ENCODE measurements around the gene CNOT4.

Gene CNOT4, protein sequence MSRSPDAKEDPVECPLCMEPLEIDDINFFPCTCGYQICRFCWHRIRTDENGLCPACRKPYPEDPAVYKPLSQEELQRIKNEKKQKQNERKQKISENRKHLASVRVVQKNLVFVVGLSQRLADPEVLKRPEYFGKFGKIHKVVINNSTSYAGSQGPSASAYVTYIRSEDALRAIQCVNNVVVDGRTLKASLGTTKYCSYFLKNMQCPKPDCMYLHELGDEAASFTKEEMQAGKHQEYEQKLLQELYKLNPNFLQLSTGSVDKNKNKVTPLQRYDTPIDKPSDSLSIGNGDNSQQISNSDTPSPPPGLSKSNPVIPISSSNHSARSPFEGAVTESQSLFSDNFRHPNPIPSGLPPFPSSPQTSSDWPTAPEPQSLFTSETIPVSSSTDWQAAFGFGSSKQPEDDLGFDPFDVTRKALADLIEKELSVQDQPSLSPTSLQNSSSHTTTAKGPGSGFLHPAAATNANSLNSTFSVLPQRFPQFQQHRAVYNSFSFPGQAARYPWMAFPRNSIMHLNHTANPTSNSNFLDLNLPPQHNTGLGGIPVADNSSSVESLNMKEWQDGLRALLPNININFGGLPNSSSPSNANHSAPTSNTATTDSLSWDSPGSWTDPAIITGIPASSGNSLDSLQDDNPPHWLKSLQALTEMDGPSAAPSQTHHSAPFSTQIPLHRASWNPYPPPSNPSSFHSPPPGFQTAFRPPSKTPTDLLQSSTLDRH
- 30.1 to 44.1 (median 39.9) reads per million in 3 donors for total RNA-seq

- Histone ChIP-seq H3K4me1 (ENCODE audit: control insufficient read depth, insufficient read depth, low read length, poor library complexity, severe bottlenecking) (peaks cover 10% of the 10 kb centered on the region), H3K27me3 (replicated peaks; ENCODE audit: control insufficient read depth, insufficient read depth, low read length, poor library complexity, severe bottlenecking) (no peaks in the 10 kb centered on the region), H3K9me3 (ENCODE audit: control insufficient read depth, low read length) (no peaks in the 10 kb centered on the region), H3K4me3 (ENCODE audit: insufficient read depth, low read depth, low read length, poor library complexity, severe bottlenecking) (peak within 1 kb of the TSS; percentile 91), H3K36me3 (ENCODE audit: control insufficient read depth, insufficient read depth, low read length) (no peaks in the 10 kb centered on the region), H3K27ac (ENCODE audit: insufficient read depth, low read length, poor library complexity, severe bottlenecking) (peak within 1 kb of the TSS; percentile 96)
- peak; percentile 93 to 98 (median 95) for DNase-seq
Observed at GRCh38 chr7:135509839-135510591, at the start of gene CNOT4. TSS of gene CNOT4 (minus strand) at chr7:135510102. CDS start at chr7:135438331, 71,771 bp downstream.

DNA sequence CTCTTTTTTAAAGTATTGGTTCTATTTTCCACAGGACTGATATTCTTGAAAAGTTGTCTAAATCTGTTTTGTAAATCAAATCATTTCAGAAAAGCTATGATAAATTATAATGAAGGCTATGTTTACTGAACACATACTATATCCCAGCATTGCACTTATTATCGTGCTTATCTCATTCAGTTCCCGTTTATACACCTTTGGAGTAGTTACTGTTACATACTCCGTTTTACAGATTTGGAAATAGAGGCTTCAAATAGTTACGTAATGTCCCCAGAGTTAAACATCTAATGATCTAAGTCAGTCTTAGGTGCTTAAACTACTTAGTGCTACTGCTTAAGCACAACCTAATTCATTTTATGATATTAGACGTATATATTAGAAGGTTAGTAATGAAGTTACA, 49.0 kb upstream of the CNOT4 start:
- H3K36me3 ChIP-seq (ENCODE audit: control insufficient read depth, insufficient read depth, low read length), result no peaks in the 10 kb centered on the region
- H3K27ac ChIP-seq (ENCODE audit: insufficient read depth, low read length, poor library complexity, severe bottlenecking), result peak overlapping the region; percentile 96
- H3K4me3 ChIP-seq (ENCODE audit: insufficient read depth, low read depth, low read length, poor library complexity, severe bottlenecking), result peak overlapping the region; percentile 74
- no peaks in the 10 kb centered on the region for H3K9me3 ChIP-seq (ENCODE audit: control insufficient read depth, low read length)
- no peaks in the 10 kb centered on the region for H3K27me3 ChIP-seq (replicated peaks; ENCODE audit: control insufficient read depth, insufficient read depth, low read length, poor library complexity, severe bottlenecking)
- DNase-seq, result no peak
- H3K4me1 ChIP-seq (ENCODE audit: control insufficient read depth, insufficient read depth, low read length, poor library complexity, severe bottlenecking), result peaks cover 4% of the 10 kb centered on the region

DNA sequence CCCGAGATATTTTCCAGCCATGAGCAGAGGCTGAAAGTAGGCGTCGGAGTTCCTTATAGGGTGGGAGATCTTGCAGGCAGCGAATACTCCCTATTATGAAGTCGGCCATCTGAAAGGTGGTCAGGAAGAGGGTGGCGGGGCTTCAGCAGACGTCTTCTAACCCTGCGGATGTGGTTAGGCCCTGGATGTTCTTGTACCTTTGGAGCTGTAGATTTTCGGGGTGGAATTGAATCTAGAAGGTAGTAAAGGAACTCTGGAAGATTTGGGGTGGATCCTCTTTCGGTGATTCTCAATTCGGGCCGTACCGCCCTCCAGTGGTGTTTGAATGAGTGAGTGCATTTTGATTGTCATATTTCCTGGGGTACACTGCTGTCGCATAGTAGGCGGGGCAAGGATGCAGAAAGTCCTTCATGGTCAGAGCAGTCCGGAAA, 48.5 kb upstream of the CNOT4 start:
- Histone ChIP-seq H3K4me3 (ENCODE audit: insufficient read depth, low read depth, low read length, poor library complexity, severe bottlenecking) (peak overlapping the region; percentile 74), H3K36me3 (ENCODE audit: control insufficient read depth, insufficient read depth, low read length) (no peaks in the 10 kb centered on the region), H3K9me3 (ENCODE audit: control insufficient read depth, low read length) (no peaks in the 10 kb centered on the region), H3K4me1 (ENCODE audit: control insufficient read depth, insufficient read depth, low read length, poor library complexity, severe bottlenecking) (peaks cover 4% of the 10 kb centered on the region), H3K27me3 (replicated peaks; ENCODE audit: control insufficient read depth, insufficient read depth, low read length, poor library complexity, severe bottlenecking) (no peaks in the 10 kb centered on the region), H3K27ac (ENCODE audit: insufficient read depth, low read length, poor library complexity, severe bottlenecking) (peak overlapping the region; percentile 96)
- peak; percentile 41 to 58 (median 53) for DNase-seq

GRCh38 chr7:135557455-135558336, 47.8 kb upstream of the CNOT4 start, which contains the start of gene NUP205:
TSS of gene NUP205 (plus strand) at chr7:135557917. CDS start at chr7:135557945, 28 bp downstream.
- H3K9me3 ChIP-seq (ENCODE audit: control insufficient read depth, low read length), result no peaks in the 10 kb centered on the region
- DNase-seq, result peak; percentile 38 to 71 (median 59)
- H3K27me3 ChIP-seq (replicated peaks; ENCODE audit: control insufficient read depth, insufficient read depth, low read length, poor library complexity, severe bottlenecking), result no peaks in the 10 kb centered on the region

GRCh38 chr7:135553346-135553745, 43.4 kb upstream of the CNOT4 start:
- DNase-seq, result no peak
- no peaks in the 10 kb centered on the region for H3K27me3 ChIP-seq (replicated peaks; ENCODE audit: control insufficient read depth, insufficient read depth, low read length, poor library complexity, severe bottlenecking)

More at GRCh38 chr7:135557455-135558336, 47.8 kb upstream of the CNOT4 start, which contains the start of gene NUP205:
- Histone ChIP-seq H3K4me1 (ENCODE audit: control insufficient read depth, insufficient read depth, low read length, poor library complexity, severe bottlenecking) (peaks cover 4% of the 10 kb centered on the region), H3K4me3 (ENCODE audit: insufficient read depth, low read depth, low read length, poor library complexity, severe bottlenecking) (peak within 1 kb of the TSS; percentile 74), H3K36me3 (ENCODE audit: control insufficient read depth, insufficient read depth, low read length) (no peaks in the 10 kb centered on the region), H3K27ac (ENCODE audit: insufficient read depth, low read length, poor library complexity, severe bottlenecking) (peak within 1 kb of the TSS; percentile 96)

DNA sequence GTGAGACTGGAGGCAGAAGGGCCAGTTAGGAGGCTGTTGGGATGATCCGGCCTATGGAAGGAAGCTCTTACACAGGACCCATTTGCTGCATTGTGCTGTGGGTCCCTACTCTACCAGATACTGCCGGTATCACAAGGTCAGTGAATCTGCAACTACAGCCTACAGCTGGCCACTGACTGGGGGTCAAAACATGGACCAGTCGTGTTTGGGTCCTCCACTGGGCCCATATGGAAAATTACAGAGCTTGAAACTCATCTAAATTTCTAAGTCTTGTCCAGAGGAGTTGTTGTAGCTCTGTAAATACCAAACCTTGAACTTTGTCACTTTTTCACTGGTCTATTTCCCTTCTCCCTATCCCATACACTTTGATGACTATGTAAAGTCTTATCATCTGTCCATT, 42.2 kb upstream of the CNOT4 start:
- Histone ChIP-seq H3K36me3 (ENCODE audit: control insufficient read depth, insufficient read depth, low read length) (no peaks in the 10 kb centered on the region), H3K4me3 (ENCODE audit: insufficient read depth, low read depth, low read length, poor library complexity, severe bottlenecking) (no peak overlapping the region), H3K27me3 (replicated peaks; ENCODE audit: control insufficient read depth, insufficient read depth, low read length, poor library complexity, severe bottlenecking) (no peaks in the 10 kb centered on the region), H3K27ac (ENCODE audit: insufficient read depth, low read length, poor library complexity, severe bottlenecking) (no peak overlapping the region), H3K9me3 (ENCODE audit: control insufficient read depth, low read length) (no peaks in the 10 kb centered on the region), H3K4me1 (ENCODE audit: control insufficient read depth, insufficient read depth, low read length, poor library complexity, severe bottlenecking) (no peaks in the 10 kb centered on the region)
- no peak for DNase-seq

More at GRCh38 chr7:135553346-135553745, 43.4 kb upstream of the CNOT4 start:
- no peak overlapping the region for H3K4me3 ChIP-seq (ENCODE audit: insufficient read depth, low read depth, low read length, poor library complexity, severe bottlenecking)
- no peak overlapping the region for H3K27ac ChIP-seq (ENCODE audit: insufficient read depth, low read length, poor library complexity, severe bottlenecking)
- no peaks in the 10 kb centered on the region for H3K9me3 ChIP-seq (ENCODE audit: control insufficient read depth, low read length)
- H3K36me3 ChIP-seq (ENCODE audit: control insufficient read depth, insufficient read depth, low read length), result no peaks in the 10 kb centered on the region
- no peaks in the 10 kb centered on the region for H3K4me1 ChIP-seq (ENCODE audit: control insufficient read depth, insufficient read depth, low read length, poor library complexity, severe bottlenecking)

DNA sequence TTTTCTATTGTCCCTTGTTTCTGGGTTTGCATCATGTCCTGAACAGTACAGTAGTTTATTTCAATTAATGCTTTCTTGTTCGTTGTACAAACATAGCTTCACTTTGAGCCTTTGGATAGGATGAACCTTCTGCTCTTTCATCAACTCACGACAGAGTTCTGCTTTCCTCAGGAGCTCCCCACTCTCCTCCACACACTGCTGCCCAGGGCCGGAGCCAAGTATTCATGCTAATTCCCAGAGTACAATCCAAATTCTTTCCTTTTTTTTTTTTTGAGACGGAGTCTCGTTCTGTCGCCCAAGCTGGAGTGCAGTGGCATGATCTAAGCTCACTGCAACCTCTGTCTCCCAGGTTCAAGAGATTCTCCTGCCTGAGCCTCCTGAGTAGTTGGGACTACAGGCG, 40.3 kb upstream of the CNOT4 start:
- Histone ChIP-seq H3K27me3 (replicated peaks; ENCODE audit: control insufficient read depth, insufficient read depth, low read length, poor library complexity, severe bottlenecking) (no peaks in the 10 kb centered on the region), H3K9me3 (ENCODE audit: control insufficient read depth, low read length) (no peaks in the 10 kb centered on the region), H3K36me3 (ENCODE audit: control insufficient read depth, insufficient read depth, low read length) (no peaks in the 10 kb centered on the region), H3K4me1 (ENCODE audit: control insufficient read depth, insufficient read depth, low read length, poor library complexity, severe bottlenecking) (no peaks in the 10 kb centered on the region), H3K27ac (ENCODE audit: insufficient read depth, low read length, poor library complexity, severe bottlenecking) (no peak overlapping the region), H3K4me3 (ENCODE audit: insufficient read depth, low read depth, low read length, poor library complexity, severe bottlenecking) (no peak overlapping the region)
- no peak for DNase-seq

DNA sequence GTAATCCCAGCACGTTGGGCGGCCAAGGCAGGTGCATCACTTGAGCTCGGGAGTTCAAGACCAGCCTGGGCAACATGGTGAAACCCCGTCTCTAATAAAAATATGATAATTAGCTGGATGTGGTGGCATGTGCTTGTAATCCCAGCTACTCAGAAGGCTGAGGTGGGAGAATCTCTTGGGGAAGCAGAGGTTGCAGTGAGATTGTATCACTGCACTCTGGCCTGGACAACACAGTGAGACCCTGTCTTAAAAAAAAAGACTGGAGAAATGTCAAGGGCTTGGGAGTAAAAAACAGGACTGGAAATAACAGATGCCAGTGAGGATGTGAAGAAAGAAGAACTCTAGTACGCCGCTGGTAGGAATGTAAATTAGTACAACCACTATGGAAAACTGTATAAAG, 31.1 kb upstream of the CNOT4 start:
- no peaks in the 10 kb centered on the region for H3K4me1 ChIP-seq (ENCODE audit: control insufficient read depth, insufficient read depth, low read length, poor library complexity, severe bottlenecking)
- no peak overlapping the region for H3K27ac ChIP-seq (ENCODE audit: insufficient read depth, low read length, poor library complexity, severe bottlenecking)
- H3K4me3 ChIP-seq (ENCODE audit: insufficient read depth, low read depth, low read length, poor library complexity, severe bottlenecking), result no peak overlapping the region
- no peak for DNase-seq
- no peaks in the 10 kb centered on the region for H3K36me3 ChIP-seq (ENCODE audit: control insufficient read depth, insufficient read depth, low read length)
- H3K27me3 ChIP-seq (replicated peaks; ENCODE audit: control insufficient read depth, insufficient read depth, low read length, poor library complexity, severe bottlenecking), result no peaks in the 10 kb centered on the region
- H3K9me3 ChIP-seq (ENCODE audit: control insufficient read depth, low read length), result no peaks in the 10 kb centered on the region

DNA sequence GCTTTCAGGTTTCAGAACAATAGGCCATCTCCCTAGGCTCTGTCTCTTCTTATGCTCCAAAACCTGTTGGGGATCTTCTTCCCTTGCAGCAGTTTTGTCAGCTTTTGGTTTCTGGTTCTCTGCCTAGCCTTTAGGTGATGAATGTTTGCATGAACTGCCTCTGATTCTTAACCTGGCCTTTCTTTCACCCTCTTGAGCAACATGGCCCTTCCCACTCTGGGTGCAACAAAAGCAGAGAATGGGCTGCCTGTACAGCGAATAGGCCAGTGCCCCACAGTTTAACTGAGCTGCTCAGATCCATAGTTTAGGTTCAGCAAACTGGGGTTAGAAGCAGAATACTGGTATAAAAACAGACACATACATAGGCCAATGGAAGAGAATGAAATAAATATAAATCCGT, 29.7 kb upstream of the CNOT4 start:
- no peak overlapping the region for H3K4me3 ChIP-seq (ENCODE audit: insufficient read depth, low read depth, low read length, poor library complexity, severe bottlenecking)
- H3K27ac ChIP-seq (ENCODE audit: insufficient read depth, low read length, poor library complexity, severe bottlenecking), result no peak overlapping the region
- no peaks in the 10 kb centered on the region for H3K27me3 ChIP-seq (replicated peaks; ENCODE audit: control insufficient read depth, insufficient read depth, low read length, poor library complexity, severe bottlenecking)
- H3K4me1 ChIP-seq (ENCODE audit: control insufficient read depth, insufficient read depth, low read length, poor library complexity, severe bottlenecking), result no peaks in the 10 kb centered on the region
- H3K36me3 ChIP-seq (ENCODE audit: control insufficient read depth, insufficient read depth, low read length), result no peaks in the 10 kb centered on the region
- no peaks in the 10 kb centered on the region for H3K9me3 ChIP-seq (ENCODE audit: control insufficient read depth, low read length)
- DNase-seq, result no peak
